Endothelial cell of umbilical vein (primary cell): ENCODE measurements around the gene MCFD2. TPM values are rescaled to one million over a fixed set of nuclear protein-coding genes. Genes with fewer than 3 reads are reported as not detected.

ENCODE experiments used
- BruUV-seq: library from RNA; stranded (reverse); fragments of 400-500 nt; replicated peaks from 2 replicates; lab custom pipeline; 2021; lab: Mats Ljungman, UMichigan
- CTCF ChIA-PET: fragments of 300-600, 350-600 bp; sonication (Branson Sonifier 250); formaldehyde crosslinking; loops from one replicate; lab custom pipeline; 2021; ENCODE audit warnings: antibody characterized with exemption, inconsistent platforms; lab: Charles Lee
- POLR2A ChIA-PET: fragments of 300-600, 350-600 bp; sonication (Branson Sonifier 250); formaldehyde crosslinking; loops from one replicate; lab custom pipeline; 2021; ENCODE audit warnings: antibody characterized with exemption, inconsistent platforms; lab: Charles Lee
- DNase-seq: peaks from one replicate; pipeline ENCODE4 v3.0.0-alpha.2; 2011; ENCODE audit warnings: low read depth, low spot score
- FAIRE-seq: peaks from 2 replicates; lab custom pipeline; 2011; peaks lifted over from hg19 to GRCh38; lab: Jason Lieb, UNC
- H2AFZ ChIP-seq: 2 replicates; pipeline ENCODE4 v1.6.0; 2012; ENCODE audit warnings: low read depth, low read length, control low read depth, inconsistent platforms
- H3K27ac ChIP-seq: 2 replicates; pipeline ENCODE4 v1.5.1; 2011; ENCODE audit warnings: low read depth, mild to moderate bottlenecking, control low read depth, low read length, moderate library complexity; ENCODE audit not compliant: insufficient read depth
- H3K27me3 ChIP-seq, 2 experiments: 2 replicates each; pipeline versions ENCODE4 v1.6.0 to v1.6.1; 2011; ENCODE audit warnings: low read length in 2 of 2, mixed read lengths in 1 of 2; ENCODE audit not compliant: control insufficient read depth in 2 of 2, insufficient read depth in 2 of 2
- H3K36me3 ChIP-seq, 2 experiments: 2 replicates in 1 of 2; 3 replicates in 1 of 2; pipeline ENCODE4 v1.5.1; 2011; ENCODE audit warnings: low read length in 2 of 2, mild to moderate bottlenecking in 1 of 2, moderate library complexity in 1 of 2; ENCODE audit not compliant: control insufficient read depth in 2 of 2, insufficient read depth in 2 of 2; ENCODE audit errors: extremely low read depth in 1 of 2
- H3K4me1 ChIP-seq: 3 replicates; pipeline ENCODE4 v1.5.1; 2011; ENCODE audit warnings: mild to moderate bottlenecking, low read length; ENCODE audit not compliant: control insufficient read depth, insufficient read depth; ENCODE audit errors: extremely low read depth
- H3K4me2 ChIP-seq: 2 replicates; pipeline ENCODE4 v1.6.1; 2011; ENCODE audit warnings: low read length, control low read depth, mixed read lengths; ENCODE audit not compliant: insufficient read depth
- H3K4me3 ChIP-seq, 3 experiments: fragments of 200-600 bp in 1 of 3; sonication (generic), shearing (Covaris generic) in 1 of 3; replicated peaks in 1 of 3; 2 replicates each; pipeline ENCODE4 v1.5.1; 2011 to 2016; ENCODE audit warnings: control low read depth in 3 of 3, low read length in 3 of 3, mild to moderate bottlenecking in 2 of 3, inconsistent platforms in 1 of 3, low read depth in 1 of 3, moderate library complexity in 1 of 3; ENCODE audit not compliant: insufficient read depth in 1 of 3
- H3K79me2 ChIP-seq: 2 replicates; pipeline ENCODE4 v1.6.0; 2012; ENCODE audit warnings: low read length, inconsistent platforms; ENCODE audit not compliant: control insufficient read depth, insufficient read depth
- H3K9ac ChIP-seq: replicated peaks from 2 replicates; pipeline ENCODE3; 2011; ENCODE audit warnings: low read length, control low read depth; ENCODE audit not compliant: insufficient read depth; ENCODE audit errors: extremely low read depth
- H3K9me1 ChIP-seq: replicated peaks from 3 replicates; pipeline ENCODE4 v1.6.0; 2011; ENCODE audit warnings: mild to moderate bottlenecking, low read length; ENCODE audit not compliant: control insufficient read depth, insufficient read depth; ENCODE audit errors: extremely low read depth
- H3K9me3 ChIP-seq: replicated peaks from 2 replicates; pipeline ENCODE4 v1.5.1; 2012; ENCODE audit warnings: low read length, inconsistent platforms; ENCODE audit not compliant: control insufficient read depth, insufficient read depth
- H4K20me1 ChIP-seq: replicated peaks from 2 replicates; pipeline ENCODE3; 2011; ENCODE audit warnings: mild to moderate bottlenecking, low read length; ENCODE audit not compliant: control insufficient read depth, insufficient read depth; ENCODE audit errors: extremely low read depth
- CTCF ChIP-seq, 2 donors: IDR thresholded peaks; 1 replicate in 1 of 2; 2 replicates in 1 of 2; pipeline ENCODE4 v1.5.1; 2011; ENCODE audit warnings: low read length in 2 of 2, mild to moderate bottlenecking in 2 of 2, moderate library complexity in 2 of 2, control low read depth in 1 of 2, inconsistent platforms in 1 of 2, low read depth in 1 of 2; ENCODE audit not compliant: insufficient read depth in 1 of 2; ENCODE audit errors: extremely low read depth in 1 of 2
- EZH2 ChIP-seq: IDR thresholded peaks from 2 replicates; pipeline ENCODE4 v1.6.1; 2012; ENCODE audit warnings: borderline replicate concordance, low read depth, mild to moderate bottlenecking, moderate library complexity, low read length, inconsistent platforms; ENCODE audit not compliant: severe bottlenecking
- FOS ChIP-seq: IDR thresholded peaks from 2 replicates; pipeline ENCODE4 v1.6.1; 2011; ENCODE audit warnings: mild to moderate bottlenecking, low read length, moderate library complexity, borderline replicate concordance; ENCODE audit not compliant: insufficient read depth
- JUN ChIP-seq: IDR thresholded peaks from 2 replicates; pipeline ENCODE4 v1.6.1; 2011; ENCODE audit warnings: borderline replicate concordance, low read depth; ENCODE audit not compliant: insufficient read length, insufficient read depth
- MAX ChIP-seq: IDR thresholded peaks from 2 replicates; pipeline ENCODE4 v1.6.1; 2011; ENCODE audit not compliant: insufficient read depth, insufficient read length
- MYC ChIP-seq: IDR thresholded peaks from one replicate; pipeline ENCODE4 v1.6.1; 2011; ENCODE audit warnings: mild to moderate bottlenecking, low read depth, low read length
- POLR2AphosphoS5 ChIP-seq: IDR thresholded peaks from 2 replicates; pipeline ENCODE4 v1.6.1; 2012; ENCODE audit warnings: low read depth, mild to moderate bottlenecking, control low read depth, low read length, moderate library complexity; ENCODE audit not compliant: insufficient read depth
- dilution Hi-C: fragments of 300-500 bp; cut with MboI; formaldehyde crosslinking; loops from one replicate; pipeline ENCODE4 v1.15.0; 2019; ENCODE audit warnings: low sequenced_read_pairs; ENCODE audit not compliant: extremely low pct_ligation_motif_present
- intact Hi-C: fragments of 100-400 bp; cut with micrococcal nuclease; formaldehyde crosslinking; loops from one replicate; pipeline ENCODE4 v1.10.0; 2022
- polyA plus RNA-seq, 4 experiments: library from polyadenylated mRNA; depleted of rRNA in 3 of 4; stranded (reverse) in 3 of 4; unstranded in 1 of 4; fragments of >200 nt; gene quantifications; 2 replicates each; pipeline versions ENCODE4 v1.2.1 to v1.2.3, GENCODE V29; 2011 to 2012; ENCODE audit warnings: missing spikeins in 1 of 4
- total RNA-seq: library from RNA; stranded (reverse); gene quantifications from 2 replicates; pipeline ENCODE4 v1.2.3, GENCODE V29; 2021

MCFD2 gene
- total and polyA plus RNA-seq, 2 donors (not counting 3 experiments of a cell fraction or from before 2014, with no cell fraction given) = 74.8 to 141 TPM

DNA sequence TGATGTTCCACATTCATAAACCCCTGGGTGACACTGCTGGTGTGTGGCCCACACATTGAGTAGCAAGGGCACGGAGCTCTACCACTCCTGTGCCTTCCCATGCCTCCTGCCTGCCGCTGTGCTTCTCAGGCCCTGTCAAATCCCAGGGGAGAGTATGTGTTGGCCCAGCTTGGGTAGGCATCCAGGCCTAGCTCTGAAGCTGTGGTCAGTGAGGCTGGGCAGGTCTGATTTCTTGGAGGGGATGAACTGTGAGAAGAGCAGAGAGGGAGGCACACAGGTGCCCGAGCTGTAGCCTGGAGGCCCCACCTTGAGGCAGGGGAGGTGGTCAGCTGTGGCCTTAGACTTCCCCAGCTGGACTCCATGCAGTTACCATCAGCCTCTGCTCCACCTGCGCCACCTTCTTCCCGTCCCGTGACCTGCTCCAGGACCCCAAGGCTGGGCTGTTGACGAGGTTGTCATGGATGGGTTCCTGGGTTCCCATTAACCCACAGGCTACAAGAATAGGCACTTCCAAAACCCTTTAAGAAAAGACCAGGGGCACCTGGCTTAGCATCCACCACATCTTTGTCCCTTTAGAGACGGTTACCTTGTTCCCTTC is 23.6 kb downstream of the MCFD2 start:
- DNase-seq (no peak), FAIRE-seq (no peak)
- TF ChIP-seq MYC (no peak), POLR2AphosphoS5 (no peak), EZH2 (no peak)
- Histone ChIP-seq H3K79me2 (no peaks in the 10 kb centered on the region), H3K36me3 (no peaks in the 10 kb centered on the region), H3K4me3 (no peak overlapping the region), H3K9me1 (no peaks in the 10 kb centered on the region), H3K27ac (no peak overlapping the region), H3K4me1 (no peaks in the 10 kb centered on the region), H3K9me3 (no peaks in the 10 kb centered on the region), H4K20me1 (no peaks in the 10 kb centered on the region), H2AFZ (no peak overlapping the region), H3K4me2 (no peak overlapping the region), H3K27me3 (no peaks in the 10 kb centered on the region), H3K9ac (no peak overlapping the region)
- POLR2A ChIA-PET = no interaction called here
- CTCF ChIA-PET = interaction anchor here (1.0 kb wide), 1 partner anchor 39 kb away, joined by 3 read pairs; no protein-coding TSS in a partner anchor
- BruUV-seq = no TSS peak
- intact Hi-C loops = no loop called here
- dilution Hi-C loops = no loop called here

DNA sequence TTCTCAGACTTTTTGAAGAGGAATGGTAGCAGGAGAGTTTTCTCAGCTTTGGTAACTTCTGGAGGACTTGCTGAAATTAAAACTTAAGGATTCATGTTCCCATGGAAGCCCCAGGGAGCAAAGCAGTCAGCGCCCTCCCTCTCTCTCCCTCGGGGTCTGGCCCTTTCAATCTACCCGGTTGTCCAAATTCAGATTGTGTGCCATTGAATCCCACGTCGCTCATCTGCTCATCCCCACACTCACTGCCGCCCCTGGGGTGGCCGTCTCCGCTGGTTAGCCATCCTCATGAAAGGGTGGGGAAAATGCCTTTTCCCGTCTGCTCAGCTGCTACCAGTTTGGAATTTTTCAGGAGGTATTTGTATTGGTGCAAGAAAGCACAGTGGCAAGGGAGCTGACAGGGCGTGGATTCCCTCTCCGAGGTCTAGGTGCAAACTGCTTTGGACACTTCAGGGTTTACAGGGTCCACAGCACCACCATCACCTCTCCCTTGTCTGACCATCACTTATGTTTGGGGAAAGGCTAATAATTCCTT is 27.1 kb downstream of the MCFD2 start:
- H3K36me3 ChIP-seq = no peaks in the 10 kb centered on the region
- no peaks in the 10 kb centered on the region for H3K4me1 ChIP-seq
- POLR2A ChIA-PET = no interaction called here
- no peak overlapping the region for H3K27ac ChIP-seq
- CTCF ChIA-PET = interaction anchor here (0.6 to 3.6 kb wide), 10 partner anchors 12 to 435 kb away, joined by 3 to 15 read pairs (median 4); no protein-coding TSS in a partner anchor
- intact Hi-C loops = loop anchor here (5.0 kb wide), 2 partner anchors 76 to 406 kb away; no protein-coding TSS in a partner anchor
- H4K20me1 ChIP-seq = no peaks in the 10 kb centered on the region
- BruUV-seq = no TSS peak
- H3K9ac ChIP-seq = no peak overlapping the region
- no peaks in the 10 kb centered on the region for H3K79me2 ChIP-seq
- H3K4me2 ChIP-seq = no peak overlapping the region
- FAIRE-seq (peak; percentile 49), DNase-seq (no peak)
- no peak for TF ChIP-seq JUN
- TF ChIP-seq CTCF (IDR thresholded peaks at IDR 0.05; ENCODE audit: extremely low read depth in 1 of 2, insufficient read depth in 1 of 2, low read depth in 1 of 2, low read length in 2 of 2) = no peak
- TF ChIP-seq FOS = no peak
- TF ChIP-seq EZH2 = no peak
- TF ChIP-seq POLR2AphosphoS5 = no peak
- no peak for TF ChIP-seq MAX
- peak overlapping the region; percentile 2 for H2AFZ ChIP-seq
- no peak overlapping the region for H3K4me3 ChIP-seq
- H3K9me1 ChIP-seq = no peaks in the 10 kb centered on the region
- dilution Hi-C loops = no loop called here
- no peaks in the 10 kb centered on the region for H3K27me3 ChIP-seq
- no peaks in the 10 kb centered on the region for H3K9me3 ChIP-seq
